ENCODE measurements around the gene RPS6KC1. TPM values are rescaled to one million over a fixed set of nuclear protein-coding genes. Genes with fewer than 3 reads are reported as not detected.
"Not testable (repeated sequence)": the region's sequence is repeated elsewhere in the genome, so short reads cannot be mapped to it uniquely, and the experiment has no call there.

The RPS6KC1 gene
- polyA plus RNA-seq, 3 donors: 8.9 to 16.0 (median 11.4) TPM

- intact Hi-C loops (cut with micrococcal nuclease): no loop called here
- H3K27ac Mint-ChIP-seq: no peak overlapping the region
- Histone ChIP-seq H3K4me2 (replicated peaks; ENCODE audit: extremely low read depth, low read length, poor library complexity, severe bottlenecking) (no peak overlapping the region), H4K20me1 (ENCODE audit: insufficient read depth, low read length) (no peaks in the 10 kb centered on the region), H3K4me3 (replicated peaks in 1 of 3; ENCODE audit: low read depth in 2 of 3, low read length in 3 of 3) (no peak overlapping the region), H3K9ac (ENCODE audit: insufficient read depth, low read length, poor library complexity, severe bottlenecking) (no peak overlapping the region), H3K9me3 (replicated peaks in 1 of 2; ENCODE audit: control insufficient read depth in 1 of 2, insufficient read depth in 1 of 2, low read length in 2 of 2) (peaks cover 13% of the 10 kb centered on the region in 2 donors), H3K79me2 (ENCODE audit: insufficient read depth, low read length) (no peaks in the 10 kb centered on the region), H3K36me3 (replicated peaks in 1 of 2; ENCODE audit: control insufficient read depth in 1 of 2, insufficient read depth in 2 of 2, low read length in 2 of 2) (peaks cover 11 to 54% of the 10 kb centered on the region in 2 donors), H2AFZ (ENCODE audit: insufficient read depth, low read depth, low read length, poor library complexity, severe bottlenecking) (no peak overlapping the region), H3K27ac (ENCODE audit: low read depth in 1 of 2, low read length in 2 of 2) (no peak overlapping the region), H3K4me1 (ENCODE audit: control insufficient read depth in 1 of 2, insufficient read depth in 2 of 2, low read length in 2 of 2) (no peaks in the 10 kb centered on the region), H3K27me3 (ENCODE audit: control insufficient read depth in 2 of 2, insufficient read depth in 2 of 2, low read length in 2 of 2) (no peaks in the 10 kb centered on the region)
- no peaks in the 10 kb centered on the region for H3K27me3 Mint-ChIP-seq (ENCODE audit: low read depth in 3 of 3)
- WGBS (ENCODE audit: insufficient coverage): no CpG with 5 or more reads among the region's 2 CpGs
- H3K4me3 Mint-ChIP-seq: no peak overlapping the region
- peaks cover 16 to 32% (median 20%) of the 10 kb centered on the region in 7 donors for H3K9me3 Mint-ChIP-seq
- no peak for DNase-seq
- H3K36me3 Mint-ChIP-seq: peaks cover 46 to 64% of the 10 kb centered on the region in 2 donors
- H3K4me1 Mint-ChIP-seq: no peaks in the 10 kb centered on the region
- TF ChIP-seq CTCF (IDR thresholded peaks at IDR 0.05): no peak
These were observed 160.2 kb downstream of the RPS6KC1 start for GRCh38 chr1:213211201-213211600.

GRCh38 chr1:213219076-213219475, 168.0 kb downstream of the RPS6KC1 start:
- H3K27ac Mint-ChIP-seq; DNase-seq; H3K4me1 Mint-ChIP-seq; H3K27me3 Mint-ChIP-seq (ENCODE audit: low read depth in 3 of 3); H3K9me3 ChIP-seq (replicated peaks in 1 of 2; ENCODE audit: control insufficient read depth in 1 of 2, insufficient read depth in 1 of 2, low read length in 2 of 2); H3K4me2 ChIP-seq (replicated peaks; ENCODE audit: extremely low read depth, low read length, poor library complexity, severe bottlenecking); H3K79me2 ChIP-seq (ENCODE audit: insufficient read depth, low read length); H3K27ac ChIP-seq (ENCODE audit: low read depth in 1 of 2, low read length in 2 of 2); H3K9ac ChIP-seq (ENCODE audit: insufficient read depth, low read length, poor library complexity, severe bottlenecking); H2AFZ ChIP-seq (ENCODE audit: insufficient read depth, low read depth, low read length, poor library complexity, severe bottlenecking); intact Hi-C loops (cut with micrococcal nuclease); H3K27me3 ChIP-seq (ENCODE audit: control insufficient read depth in 2 of 2, insufficient read depth in 2 of 2, low read length in 2 of 2); H3K4me3 ChIP-seq (replicated peaks in 1 of 3; ENCODE audit: low read depth in 2 of 3, low read length in 3 of 3); H4K20me1 ChIP-seq (ENCODE audit: insufficient read depth, low read length); H3K4me1 ChIP-seq (ENCODE audit: control insufficient read depth in 1 of 2, insufficient read depth in 2 of 2, low read length in 2 of 2); H3K4me3 Mint-ChIP-seq: not testable (repeated sequence)
- WGBS (ENCODE audit: insufficient coverage): no CpG with 5 or more reads among the region's 2 CpGs
- peaks cover 1 to 16% of the 10 kb centered on the region in 2 donors for H3K36me3 ChIP-seq (replicated peaks in 1 of 2; ENCODE audit: control insufficient read depth in 1 of 2, insufficient read depth in 2 of 2, low read length in 2 of 2)
- Mint-ChIP-seq H3K9me3 (peaks cover 11 to 20% (median 14%) of the 10 kb centered on the region in 7 donors), H3K36me3 (peaks cover 13 to 14% of the 10 kb centered on the region in 2 donors)
